Neuronal stem cell (in vitro differentiated cells): ENCODE results near the gene CACNG1.

Experiments used
- DNase-seq: peaks from one replicate; pipeline ENCODE4 v3.0.0-alpha.2; 2013; ENCODE audit warnings: low spot score
- H2AFZ ChIP-seq: one replicate; pipeline ENCODE4 v1.6.1; 2013; ENCODE audit warnings: mild to moderate bottlenecking, low read length, inconsistent platforms
- H2AK5ac ChIP-seq: 2 replicates; pipeline ENCODE4 v1.6.1; 2013; ENCODE audit warnings: low read depth, mild to moderate bottlenecking, inconsistent platforms, low read length, moderate library complexity, mixed read lengths
- H2BK120ac ChIP-seq: 2 replicates; pipeline ENCODE4 v1.6.1; 2013; ENCODE audit warnings: low read depth, mild to moderate bottlenecking, inconsistent platforms, low read length, moderate library complexity, mixed read lengths
- H2BK12ac ChIP-seq: one replicate; pipeline ENCODE4 v1.6.1; 2013; ENCODE audit warnings: low read length, inconsistent platforms
- H2BK15ac ChIP-seq: 2 replicates; pipeline ENCODE4 v1.6.1; 2013; ENCODE audit warnings: mild to moderate bottlenecking, low read length, inconsistent platforms, mixed read lengths
- H2BK5ac ChIP-seq: one replicate; pipeline ENCODE4 v1.6.1; 2013; ENCODE audit warnings: inconsistent platforms, mild to moderate bottlenecking, low read length, moderate library complexity
- H3K14ac ChIP-seq: one replicate; pipeline ENCODE4 v1.6.1; 2013; ENCODE audit warnings: low read length, inconsistent platforms
- H3K18ac ChIP-seq: 2 replicates; pipeline ENCODE4 v1.6.1; 2013; ENCODE audit warnings: low read length, inconsistent platforms
- H3K23ac ChIP-seq: 2 replicates; pipeline ENCODE4 v1.6.1; 2013; ENCODE audit warnings: low read depth, mild to moderate bottlenecking, mixed read lengths, low read length, inconsistent platforms; ENCODE audit not compliant: poor library complexity
- H3K27ac ChIP-seq: replicated peaks from 3 replicates; pipeline ENCODE4 v1.5.1; 2013; ENCODE audit warnings: low read length, inconsistent platforms
- H3K27me3 ChIP-seq, 3 experiments: 2 replicates each; pipeline ENCODE4 v1.6.1; 2013; ENCODE audit warnings: low read length in 3 of 3, mild to moderate bottlenecking in 2 of 3, inconsistent platforms in 1 of 3, low read depth in 1 of 3, mixed read lengths in 1 of 3, moderate library complexity in 1 of 3; ENCODE audit not compliant: control insufficient read depth in 3 of 3, insufficient read depth in 3 of 3
- H3K36me3 ChIP-seq, 2 donors: replicated peaks in 1 of 2; 2 replicates each; pipeline ENCODE4 v1.6.1; 2013; ENCODE audit warnings: low read length in 2 of 2; ENCODE audit not compliant: control insufficient read depth in 2 of 2, insufficient read depth in 2 of 2
- H3K4ac ChIP-seq: 2 replicates; pipeline ENCODE4 v1.6.1; 2013; ENCODE audit warnings: inconsistent platforms, mild to moderate bottlenecking, low read length, moderate library complexity
- H3K4me1 ChIP-seq, 2 donors: 1 replicate in 1 of 2; 2 replicates in 1 of 2; pipeline ENCODE4 v1.6.1; 2013; ENCODE audit warnings: low read length in 2 of 2, low read depth in 1 of 2; ENCODE audit not compliant: control insufficient read depth in 2 of 2, insufficient read depth in 1 of 2
- H3K4me2 ChIP-seq: one replicate; pipeline ENCODE4 v1.6.1; 2013; ENCODE audit warnings: mild to moderate bottlenecking, low read length, inconsistent platforms; ENCODE audit not compliant: insufficient read depth, poor library complexity, severe bottlenecking
- H3K4me3 ChIP-seq, 2 donors: 2 replicates each; pipeline ENCODE4 v1.5.1; 2013; ENCODE audit warnings: low read length in 2 of 2, mild to moderate bottlenecking in 2 of 2, inconsistent platforms in 1 of 2, moderate library complexity in 1 of 2
- H3K79me1 ChIP-seq: one replicate; pipeline ENCODE4 v1.6.1; 2013; ENCODE audit warnings: low read depth, mild to moderate bottlenecking, inconsistent platforms, low read length, moderate library complexity
- H3K9ac ChIP-seq: one replicate; pipeline ENCODE4 v1.6.1; 2013; ENCODE audit warnings: mild to moderate bottlenecking, low read depth, low read length, inconsistent platforms; ENCODE audit not compliant: poor library complexity
- H3K9me3 ChIP-seq, 2 donors: replicated peaks in 1 of 2; 2 replicates each; pipeline versions ENCODE3 to v1.6.1; 2013; ENCODE audit warnings: low read length in 2 of 2, mild to moderate bottlenecking in 2 of 2, inconsistent platforms in 1 of 2, low read depth in 1 of 2, mixed read lengths in 1 of 2, moderate library complexity in 1 of 2; ENCODE audit not compliant: control insufficient read depth in 2 of 2, insufficient read depth in 1 of 2
- H4K8ac ChIP-seq: one replicate; pipeline ENCODE4 v1.6.1; 2013; ENCODE audit warnings: low read depth, mild to moderate bottlenecking, inconsistent platforms, low read length, moderate library complexity
- H4K91ac ChIP-seq: one replicate; pipeline ENCODE4 v1.6.1; 2013; ENCODE audit warnings: low read length, low read depth, mild to moderate bottlenecking, inconsistent platforms; ENCODE audit not compliant: poor library complexity
- WGBS, 2 donors: extraction: QIAGEN DNeasy Blood & Tissue Kit; methylation state at CpG; one replicate each; pipeline ENCODE4 v1.1.7; 2013; ENCODE audit warnings: missing lambda C conversion rate in 2 of 2, mixed read lengths in 1 of 2; ENCODE audit not compliant: insufficient read length in 2 of 2, insufficient replicate concordance in 1 of 2; ENCODE audit errors: extremely low coverage in 2 of 2; 5-methylcytosine and 5-hydroxymethylcytosine counted together

Gene CACNG1

GRCh38 chr17:67066717-67067116, 22.4 kb downstream of the CACNG1 start:
- no peak overlapping the region for H2AFZ ChIP-seq
- no peak overlapping the region for H3K23ac ChIP-seq
- H2AK5ac ChIP-seq: no peak overlapping the region
- H4K91ac ChIP-seq: no peak overlapping the region
- H3K27ac ChIP-seq: no peak overlapping the region
- no peak overlapping the region for H4K8ac ChIP-seq
- H3K79me1 ChIP-seq: no peaks in the 10 kb centered on the region
- peaks cover 0 to 9% of the 10 kb centered on the region in 2 donors for H3K4me1 ChIP-seq
- H2BK15ac ChIP-seq: no peak overlapping the region
- H3K9me3 ChIP-seq: peaks cover 0 to 7% of the 10 kb centered on the region in 2 donors
- H3K36me3 ChIP-seq: no peaks in the 10 kb centered on the region
- no peaks in the 10 kb centered on the region for H3K27me3 ChIP-seq
- DNase-seq: no peak
- H2BK12ac ChIP-seq: no peak overlapping the region
- no peak overlapping the region for H2BK120ac ChIP-seq
- no peak overlapping the region for H3K14ac ChIP-seq
- H3K4me3 ChIP-seq: no peak overlapping the region
- H3K9ac ChIP-seq: no peak overlapping the region
- WGBS, 2 donors: no CpG with 5 or more reads among the region's 2 CpGs
- H3K18ac ChIP-seq: no peak overlapping the region
- H3K4ac ChIP-seq: no peak overlapping the region
- no peak overlapping the region for H2BK5ac ChIP-seq
- H3K4me2 ChIP-seq: no peak overlapping the region

- no peaks in the 10 kb centered on the region for H3K27me3 ChIP-seq
- no peak overlapping the region for H2BK120ac ChIP-seq
- no peak overlapping the region for H2BK12ac ChIP-seq
- no peak overlapping the region for H2BK15ac ChIP-seq
- WGBS, 2 donors: no CpG with 5 or more reads among the region's 13 CpGs
- no peak overlapping the region for H3K14ac ChIP-seq
- no peak overlapping the region for H2AK5ac ChIP-seq
- H3K4me3 ChIP-seq: no peak overlapping the region
- H4K8ac ChIP-seq: no peak overlapping the region
- H3K4me1 ChIP-seq: peaks cover 0 to 9% of the 10 kb centered on the region in 2 donors
- no peak overlapping the region for H3K4ac ChIP-seq
- no peak for DNase-seq
- no peak overlapping the region for H3K27ac ChIP-seq
- peaks cover 2% of the 10 kb centered on the region for H3K79me1 ChIP-seq
- H3K9ac ChIP-seq: no peak overlapping the region
- no peak overlapping the region for H3K23ac ChIP-seq
- H3K36me3 ChIP-seq: peaks cover 0 to 6% of the 10 kb centered on the region in 2 donors
- H3K4me2 ChIP-seq: no peak overlapping the region
- no peak overlapping the region for H4K91ac ChIP-seq
- H3K9me3 ChIP-seq: peaks cover 2 to 10% of the 10 kb centered on the region in 2 donors
- H2AFZ ChIP-seq: no peak overlapping the region
- no peak overlapping the region for H3K18ac ChIP-seq
- no peak overlapping the region for H2BK5ac ChIP-seq
These were observed 23.5 kb downstream of the CACNG1 start for GRCh38 chr17:67067571-67068482.

- H3K9me3 ChIP-seq: peaks cover 2 to 10% of the 10 kb centered on the region in 2 donors
- no peak overlapping the region for H2BK12ac ChIP-seq
- H3K4ac ChIP-seq: no peak overlapping the region
- no peak overlapping the region for H3K27ac ChIP-seq
- H3K79me1 ChIP-seq: peaks cover 2% of the 10 kb centered on the region
- no peak overlapping the region for H2AFZ ChIP-seq
- no CpG with 5 or more reads among the region's 3 CpGs for WGBS, 2 donors
- H3K4me3 ChIP-seq: no peak overlapping the region
- no peaks in the 10 kb centered on the region for H3K27me3 ChIP-seq
- no peak for DNase-seq
- peaks cover 0 to 9% of the 10 kb centered on the region in 2 donors for H3K4me1 ChIP-seq
- no peak overlapping the region for H4K8ac ChIP-seq
- peaks cover 0 to 9% of the 10 kb centered on the region in 2 donors for H3K36me3 ChIP-seq
- no peak overlapping the region for H3K23ac ChIP-seq
- no peak overlapping the region for H2AK5ac ChIP-seq
- no peak overlapping the region for H4K91ac ChIP-seq
- no peak overlapping the region for H2BK15ac ChIP-seq
- H3K14ac ChIP-seq: no peak overlapping the region
- no peak overlapping the region for H3K18ac ChIP-seq
- no peak overlapping the region for H2BK120ac ChIP-seq
- H3K9ac ChIP-seq: no peak overlapping the region
- no peak overlapping the region for H2BK5ac ChIP-seq
- no peak overlapping the region for H3K4me2 ChIP-seq
These were observed 24.6 kb downstream of the CACNG1 start for GRCh38 chr17:67068999-67069398.

GRCh38 chr17:67069603-67070136, 25.3 kb downstream of the CACNG1 start:
- Histone ChIP-seq H3K36me3 (peaks cover 0 to 12% of the 10 kb centered on the region in 2 donors), H3K4ac (no peak overlapping the region), H3K23ac (no peak overlapping the region), H4K8ac (no peak overlapping the region), H2BK120ac (no peak overlapping the region), H3K4me2 (no peak overlapping the region), H3K27ac (no peak overlapping the region), H2BK15ac (no peak overlapping the region), H2BK5ac (no peak overlapping the region), H3K27me3 (no peaks in the 10 kb centered on the region), H2AFZ (no peak overlapping the region), H3K4me1 (peaks cover 0 to 9% of the 10 kb centered on the region in 2 donors), H3K9ac (no peak overlapping the region), H3K9me3 (peaks cover 2 to 10% of the 10 kb centered on the region in 2 donors), H2BK12ac (no peak overlapping the region), H4K91ac (no peak overlapping the region), H3K79me1 (peaks cover 2% of the 10 kb centered on the region), H2AK5ac (no peak overlapping the region), H3K18ac (no peak overlapping the region), H3K14ac (no peak overlapping the region), H3K4me3 (no peak overlapping the region)
- DNase-seq: no peak
- no CpG with 5 or more reads among the region's 5 CpGs for WGBS, 2 donors
